GM23338 (cell line): Measurements from ENCODE around the gene MAGEB10. TPM values are rescaled to one million over a fixed set of nuclear protein-coding genes. Genes with fewer than 3 reads are reported as not detected.

Source experiments
- CTCF ChIP-seq, 2 experiments: fragments of 200-600 bp in 1 of 2; sonication (generic) in 1 of 2; conservative IDR thresholded peaks; 2 replicates each; pipeline versions ENCODE4 v1.5.1 to v1.6.1; 2016 to 2017; ENCODE audit warnings: antibody characterized with exemption in 2 of 2, low read depth in 2 of 2, mild to moderate bottlenecking in 2 of 2, moderate library complexity in 1 of 2
- EZH2 ChIP-seq: fragments of 200-600 bp; sonication (generic); IDR thresholded peaks from one replicate; pipeline ENCODE4 v1.8.0; 2017; ENCODE audit warnings: antibody characterized with exemption, mild to moderate bottlenecking, low read depth; ENCODE audit not compliant: unreplicated experiment
- EZH2phosphoT487 ChIP-seq: fragments of 200-600 bp; sonication (generic); IDR thresholded peaks from one replicate; pipeline ENCODE4 v1.8.1; 2018; ENCODE audit warnings: antibody characterized with exemption; ENCODE audit not compliant: unreplicated experiment
- JUNB ChIP-seq: IDR thresholded peaks from one replicate; pipeline ENCODE4 v1.6.1; 2016; ENCODE audit warnings: antibody characterized with exemption; ENCODE audit not compliant: unreplicated experiment
- STAT1 ChIP-seq: IDR thresholded peaks from one replicate; pipeline ENCODE4 v1.6.1; 2016; ENCODE audit warnings: antibody characterized with exemption; ENCODE audit not compliant: unreplicated experiment
- polyA plus RNA-seq: library from polyadenylated mRNA; unstranded; fragments of >200 nt; fragmentation: Nextera tagmentation; extraction: Ambion mirVana; gene quantifications from 2 replicates; pipeline ENCODE4 v1.2.1, GENCODE V29; 2016
- total RNA-seq: library from RNA; depleted of rRNA; stranded (reverse); fragments of >200 nt; shearing (Covaris generic); gene quantifications from 2 replicates; pipeline ENCODE4 v1.2.3, GENCODE V29; 2014; rRNA removed
- TF ChIP-seq, protein P1 (sequence below): IDR thresholded peaks from 2 replicates; pipeline ENCODE4 v1.6.1; 2016; ENCODE audit warnings: antibody characterized with exemption

The MAGEB10 gene
- total and polyA plus RNA-seq, 2 experiments from 2014 or later: not detected

DNA sequence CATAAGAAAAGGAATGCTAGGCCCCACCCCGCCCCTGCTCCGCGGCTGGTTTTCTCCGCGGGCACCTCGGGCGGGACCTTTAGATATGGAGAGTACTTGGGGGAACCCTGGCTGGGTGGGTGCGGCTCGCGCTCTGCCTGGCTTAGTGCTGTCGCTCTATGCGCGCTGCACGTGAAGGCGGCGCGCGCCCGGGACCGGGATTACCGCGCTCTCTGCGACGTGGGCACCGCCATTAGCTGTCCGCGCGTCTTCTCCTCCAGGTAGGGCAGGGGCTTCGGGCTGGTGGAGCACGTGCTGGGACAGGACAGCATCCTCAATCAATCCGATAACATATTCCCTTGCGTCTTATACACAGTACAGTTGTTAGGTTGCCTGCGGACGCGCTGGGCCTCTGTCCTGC is 56.0 kb downstream of the MAGEB10 start (continued):
- TF ChIP-seq CTCF (conservative IDR thresholded peaks at IDR 0.05; ENCODE audit: low read depth in 2 of 2) (no peak), EZH2 (no peak), JUNB (no peak), STAT1 (no peak), EZH2phosphoT487 (no peak)
- TF ChIP-seq, protein P1, sequence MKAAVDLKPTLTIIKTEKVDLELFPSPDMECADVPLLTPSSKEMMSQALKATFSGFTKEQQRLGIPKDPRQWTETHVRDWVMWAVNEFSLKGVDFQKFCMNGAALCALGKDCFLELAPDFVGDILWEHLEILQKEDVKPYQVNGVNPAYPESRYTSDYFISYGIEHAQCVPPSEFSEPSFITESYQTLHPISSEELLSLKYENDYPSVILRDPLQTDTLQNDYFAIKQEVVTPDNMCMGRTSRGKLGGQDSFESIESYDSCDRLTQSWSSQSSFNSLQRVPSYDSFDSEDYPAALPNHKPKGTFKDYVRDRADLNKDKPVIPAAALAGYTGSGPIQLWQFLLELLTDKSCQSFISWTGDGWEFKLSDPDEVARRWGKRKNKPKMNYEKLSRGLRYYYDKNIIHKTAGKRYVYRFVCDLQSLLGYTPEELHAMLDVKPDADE: no peak

Other genes starting within 250 kb of the MAGEB10 start
- not detected in 2 replicates for gene DCAF8L2, start 217.6 kb upstream of the MAGEB10 start, total RNA-seq
- not detected in 2 replicates for gene DCAF8L2, start 217.6 kb upstream of the MAGEB10 start, polyA plus RNA-seq
- gene DCAF8L1, start 173.5 kb downstream of the MAGEB10 start, total RNA-seq: not detected in 2 replicates
- gene DCAF8L1, start 173.5 kb downstream of the MAGEB10 start, polyA plus RNA-seq: not detected in 2 replicates